SKM-1 (cell line): ENCODE results near the gene LMCD1.
"Not testable (repeated sequence)": the region's sequence is repeated elsewhere in the genome, so short reads cannot be mapped to it uniquely, and the experiment has no call there.

ENCODE experiments used
- DNase-seq: peaks from one replicate; lab custom pipeline; 2025; ENCODE audit not compliant: unreplicated experiment; lab: John Stamatoyannopoulos, UW

LMCD1 gene

DNA sequence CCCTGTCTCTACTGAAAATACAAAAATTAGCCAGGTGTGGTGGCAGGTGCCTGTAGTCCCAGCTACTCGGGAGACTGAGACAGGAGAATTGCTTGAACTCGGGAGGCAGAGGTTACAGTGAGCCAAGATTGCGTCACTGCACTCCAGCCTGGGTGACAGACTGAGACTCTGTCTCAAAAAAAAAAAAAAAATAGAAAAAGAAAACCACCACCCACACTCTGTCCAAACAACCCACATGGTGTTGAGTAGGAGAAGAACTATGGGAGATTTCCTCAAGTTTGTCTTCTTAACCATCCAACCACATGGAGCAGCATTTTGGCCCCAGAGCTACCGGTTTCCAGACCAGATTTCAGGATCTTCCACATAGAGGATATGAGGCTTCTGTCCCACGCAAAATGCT, 78.8 kb downstream of the LMCD1 start:
- DNase-seq: not testable (repeated sequence)

DNA sequence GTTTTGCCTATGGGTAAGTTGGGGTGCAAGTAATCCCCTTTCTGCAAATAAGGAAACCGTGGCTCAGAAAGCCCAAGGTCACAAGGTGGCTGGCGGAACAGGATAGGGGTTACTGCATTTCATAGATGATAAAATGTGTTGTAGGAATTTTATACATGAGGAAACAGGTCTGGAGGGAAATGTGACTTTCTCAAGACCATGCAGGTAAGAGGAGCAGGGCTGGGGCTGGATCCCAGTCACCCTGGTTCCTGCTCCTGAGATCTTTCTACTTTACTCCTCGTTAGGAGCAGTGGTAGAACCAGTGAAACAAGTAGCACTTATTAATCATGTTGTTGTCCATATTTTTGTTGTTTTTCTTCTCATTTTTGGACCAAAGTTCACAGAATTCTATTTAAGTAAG, 79.8 kb downstream of the LMCD1 start:
- DNase-seq: no peak

DNA sequence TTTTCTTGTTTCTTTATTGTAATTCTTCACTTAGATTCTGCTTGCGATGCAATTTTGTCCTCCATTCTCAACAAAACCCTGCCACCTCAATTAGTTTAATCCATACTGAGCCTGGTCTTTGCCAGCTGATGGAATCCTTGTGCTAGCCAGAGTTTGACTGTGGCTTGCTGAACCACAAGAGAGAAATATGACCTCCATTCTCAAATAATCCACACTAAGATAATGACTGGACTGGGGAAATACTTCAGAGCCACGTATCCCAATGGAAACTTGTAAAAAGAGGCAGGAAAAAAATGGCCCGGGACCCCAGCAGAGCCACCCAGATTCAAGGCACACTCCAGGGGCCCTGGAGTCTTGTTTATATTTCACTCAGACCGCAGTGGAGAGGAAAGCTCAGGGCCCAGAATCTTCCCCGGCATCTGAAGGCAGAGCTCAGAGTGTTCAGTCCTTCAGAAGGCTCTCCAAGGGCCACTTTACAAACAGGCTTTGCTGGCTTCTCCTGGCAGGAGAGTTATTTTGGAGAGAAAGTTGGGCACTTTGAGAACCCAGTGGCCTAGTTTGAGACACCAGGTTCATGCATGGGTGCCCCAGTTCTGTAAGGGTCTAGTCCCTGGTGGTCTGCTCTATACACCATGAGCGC, 80.3 kb downstream of the LMCD1 start:
- no peak for DNase-seq

DNA sequence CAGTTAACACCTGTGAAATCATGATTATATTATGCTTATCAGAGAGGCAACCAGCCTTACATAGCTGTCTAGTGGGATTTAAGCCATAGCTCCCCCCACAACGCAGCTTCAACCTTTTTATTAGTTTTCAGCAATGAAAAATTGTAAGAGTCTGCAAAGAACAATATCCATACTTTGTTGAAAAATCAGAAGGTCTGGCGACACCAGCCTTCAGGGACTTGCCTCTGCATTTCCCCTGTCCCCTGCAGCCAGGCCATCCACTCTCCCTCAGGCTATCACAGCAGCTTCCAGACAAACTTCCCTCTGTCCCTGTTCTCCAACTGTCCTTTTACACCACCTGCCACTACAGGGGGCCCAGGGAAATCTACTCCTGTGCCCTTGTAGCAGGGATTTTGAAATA, 83.0 kb downstream of the LMCD1 start:
- no peak for DNase-seq

DNA sequence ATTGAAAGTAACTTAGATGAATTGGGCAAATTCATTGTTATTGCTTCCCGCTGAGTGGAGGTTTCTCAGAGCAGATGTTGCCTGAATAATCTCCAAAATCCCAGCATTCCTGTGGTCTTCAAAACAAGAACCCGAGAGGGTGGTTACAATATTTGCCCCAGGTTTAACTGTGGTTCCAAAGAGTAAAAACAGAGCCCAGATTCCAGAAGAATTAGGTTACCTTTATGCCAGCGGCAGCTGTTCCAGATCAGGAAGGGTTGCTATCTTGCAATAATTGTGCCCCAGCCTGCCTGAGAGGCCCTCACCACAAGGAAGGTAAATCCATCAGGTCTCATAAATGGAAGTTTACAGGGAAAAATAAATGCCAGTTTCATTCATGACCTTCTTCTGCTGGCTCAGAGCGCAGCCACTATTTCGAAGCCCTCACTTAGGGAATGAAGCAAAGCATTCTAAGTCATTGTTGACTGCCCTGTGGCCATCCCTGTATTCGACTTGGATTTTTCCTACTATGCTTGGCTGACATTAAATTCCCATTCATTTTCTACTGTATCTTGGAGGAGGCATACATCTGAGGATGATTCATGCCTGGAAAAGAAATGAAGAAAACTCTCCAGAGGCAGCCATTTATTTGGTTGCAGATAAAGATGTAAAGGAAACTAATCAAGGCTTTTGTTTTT, 88.4 kb downstream of the LMCD1 start:
- DNase-seq: no peak

DNA sequence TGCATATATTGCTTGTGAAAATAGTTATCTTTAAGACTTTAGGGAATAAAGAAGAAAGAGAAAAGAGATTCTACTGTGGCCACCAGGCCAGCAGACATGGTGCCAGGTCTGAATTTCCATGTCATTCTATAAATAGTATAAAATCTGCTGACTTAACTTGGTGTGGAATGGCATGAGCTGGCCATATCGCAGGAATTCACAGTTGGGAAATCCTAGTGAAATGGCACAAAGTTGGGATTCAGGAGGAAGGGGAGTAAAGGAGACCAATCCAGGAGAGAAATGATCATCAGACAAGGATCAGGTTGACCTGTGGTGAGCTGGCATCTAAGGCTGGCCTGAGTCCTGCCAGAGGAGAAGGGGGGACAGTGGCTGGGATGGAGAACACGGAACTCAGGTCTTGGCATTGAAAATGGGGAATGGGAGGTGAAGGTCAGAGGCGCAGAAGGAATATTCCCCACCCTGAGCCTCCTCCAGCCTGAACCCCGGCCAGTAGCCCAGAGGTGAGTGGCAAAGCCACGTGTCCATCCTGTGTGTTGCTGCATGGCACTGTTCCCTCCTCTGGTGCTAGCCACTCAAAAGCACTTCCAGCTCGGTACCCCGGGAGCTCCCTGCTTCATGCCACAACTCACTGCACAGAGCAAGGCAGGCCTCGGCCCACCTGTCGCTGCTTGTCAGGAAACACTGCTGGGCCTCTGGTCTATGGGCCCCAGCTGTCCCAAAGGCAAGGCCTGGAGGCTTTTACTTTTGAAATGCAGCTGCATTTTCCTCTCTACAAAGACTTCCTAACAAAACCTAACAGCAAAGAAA, 91.6 kb downstream of the LMCD1 start:
- DNase-seq: no peak

DNA sequence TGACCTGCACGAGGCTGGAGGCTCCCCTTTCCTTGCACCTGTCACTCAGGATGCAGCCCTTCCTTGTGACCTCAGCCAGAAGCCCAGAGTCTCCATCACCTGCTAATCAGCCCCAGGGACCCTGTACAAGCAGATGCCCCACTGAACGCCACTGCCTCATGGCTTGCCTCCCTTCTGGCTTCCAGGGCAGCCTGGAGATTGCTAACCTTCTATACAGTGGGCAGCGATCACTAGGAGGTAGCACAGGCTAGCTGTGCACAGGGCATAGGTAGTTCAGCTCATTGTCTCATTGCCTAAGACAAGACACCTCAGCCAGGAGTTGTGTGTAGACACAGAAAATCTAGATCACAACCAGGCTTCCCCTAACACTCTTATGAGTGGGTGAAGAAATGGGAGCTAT, 93.6 kb downstream of the LMCD1 start:
- no peak for DNase-seq

DNA sequence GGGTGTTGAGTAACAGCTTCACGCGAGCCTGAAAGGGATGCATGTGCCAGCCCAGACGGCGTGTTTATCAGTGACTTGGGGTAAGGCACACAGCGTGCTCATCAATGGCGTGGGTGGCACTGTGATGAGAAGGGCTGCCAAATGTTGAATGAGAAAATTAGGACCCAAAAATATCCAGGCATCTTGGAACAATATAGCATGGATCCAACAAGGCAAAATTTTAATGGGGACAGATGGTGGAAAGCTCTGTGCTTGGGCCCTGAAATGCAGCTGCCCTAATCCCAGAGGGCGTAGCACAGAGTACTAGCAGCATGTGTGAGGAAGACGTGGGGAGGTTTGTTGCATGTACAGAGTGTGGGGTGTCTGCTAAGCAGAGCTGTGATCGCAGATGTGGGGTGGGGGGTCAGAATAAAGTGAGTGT, 94.1 kb downstream of the LMCD1 start:
- DNase-seq: no peak

DNA sequence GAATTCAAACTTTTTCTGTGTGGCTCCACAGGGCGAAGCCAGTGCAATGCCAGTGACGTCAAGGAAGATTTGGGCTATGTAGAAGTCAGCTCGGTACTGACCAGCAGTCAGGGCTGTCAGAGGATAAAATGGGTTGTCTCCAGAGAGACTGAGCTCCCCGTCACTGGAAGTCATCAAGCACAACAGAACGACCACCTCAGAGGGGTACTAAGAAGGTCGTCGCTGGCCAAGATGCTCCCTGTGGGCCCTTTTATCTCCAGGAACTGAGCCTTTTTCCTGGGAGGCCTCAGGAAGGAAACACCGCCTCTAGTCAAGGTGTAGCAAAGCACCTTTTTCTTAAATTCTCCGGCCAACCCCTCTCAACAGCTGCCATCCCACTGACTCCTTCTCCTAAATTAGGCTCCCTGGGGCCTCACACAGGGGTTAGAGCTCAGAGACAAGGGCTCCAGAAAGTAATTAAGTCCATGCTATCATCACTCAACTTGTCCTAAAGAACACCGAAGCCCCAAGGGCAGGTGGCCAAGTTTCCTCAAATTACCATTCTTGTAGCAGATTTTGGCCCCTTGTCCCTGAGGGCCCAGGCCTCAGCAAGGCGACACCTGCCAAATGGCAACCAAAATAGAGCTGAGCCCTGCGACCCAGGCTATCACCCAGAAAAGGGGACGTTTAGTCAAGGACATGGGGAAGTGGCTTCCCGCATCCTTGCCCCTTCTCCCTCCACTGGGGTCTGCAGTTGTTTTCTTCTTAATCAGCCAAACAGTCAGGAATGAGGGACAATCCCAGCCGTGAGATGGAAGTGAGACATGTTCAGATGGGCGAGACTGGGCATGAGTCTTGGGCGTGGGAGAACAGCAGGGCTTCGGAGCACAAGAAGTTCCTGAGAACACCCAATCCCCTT, 94.9 kb downstream of the LMCD1 start:
- DNase-seq: no peak

DNA sequence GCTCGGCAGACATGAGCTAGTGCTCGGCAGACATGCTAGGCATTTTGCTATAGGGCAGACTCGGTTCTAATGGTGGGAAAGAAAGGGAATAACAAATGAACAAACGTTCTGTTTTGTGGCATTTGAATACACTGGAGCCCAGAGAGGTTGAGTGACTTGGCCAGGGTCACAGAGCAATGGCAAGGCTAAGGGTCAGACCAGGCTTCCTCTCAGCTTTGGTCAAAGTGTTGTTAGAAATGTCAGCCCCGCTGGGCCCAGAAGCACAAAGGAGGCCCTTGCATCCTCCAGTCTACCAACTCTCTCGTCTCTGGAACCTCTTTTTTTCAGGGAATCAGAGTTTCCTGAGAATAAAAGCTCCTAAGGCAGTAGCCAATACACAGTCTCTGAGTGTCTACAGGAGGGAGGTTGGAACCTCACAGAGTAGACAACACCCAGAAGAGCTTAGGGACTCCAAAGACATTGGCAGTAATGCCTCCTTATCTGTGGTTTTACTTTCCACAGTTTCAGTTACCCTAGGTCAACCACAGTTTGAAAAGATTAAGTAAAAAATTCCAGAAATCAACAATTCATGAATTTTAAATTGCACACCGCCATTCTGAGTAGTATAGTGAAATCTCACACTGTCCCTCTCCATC, 95.7 kb downstream of the LMCD1 start:
- no peak for DNase-seq

DNA sequence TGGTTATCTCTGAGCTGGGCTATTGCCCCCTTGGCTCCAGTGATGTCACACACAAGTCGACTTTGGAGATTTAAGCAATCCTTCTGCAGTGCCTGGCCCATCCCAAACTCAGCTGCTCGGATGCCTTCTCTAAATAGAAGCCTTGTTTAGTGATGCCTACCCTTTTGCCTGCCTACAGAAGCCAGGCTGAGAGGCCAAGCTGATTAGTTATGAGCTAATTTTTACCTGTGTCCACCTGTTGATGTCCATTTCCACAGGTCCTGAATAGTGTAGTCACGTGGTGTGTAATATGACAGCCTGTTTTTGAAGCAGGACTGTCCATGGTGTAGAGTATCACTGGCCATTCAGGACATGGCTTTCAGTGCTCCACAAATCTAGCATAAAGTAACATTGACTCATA, 97.5 kb downstream of the LMCD1 start:
- no peak for DNase-seq

DNA sequence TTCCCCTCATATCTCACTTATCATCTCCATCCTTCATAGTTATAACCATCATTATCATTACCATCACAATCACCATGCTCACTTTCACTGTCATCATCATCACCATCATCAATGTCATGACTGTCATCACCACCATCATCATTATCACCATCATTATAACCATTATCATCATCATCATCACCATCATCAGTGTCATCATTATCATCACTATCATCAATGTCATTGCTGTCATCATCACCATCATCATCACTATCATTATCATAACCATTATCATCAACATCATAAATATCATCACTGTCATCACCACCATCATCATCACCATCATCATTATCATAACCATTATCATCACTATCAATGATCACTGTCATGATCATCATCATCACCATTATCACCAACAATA, 98.8 kb downstream of the LMCD1 start:
- no peak for DNase-seq

DNA sequence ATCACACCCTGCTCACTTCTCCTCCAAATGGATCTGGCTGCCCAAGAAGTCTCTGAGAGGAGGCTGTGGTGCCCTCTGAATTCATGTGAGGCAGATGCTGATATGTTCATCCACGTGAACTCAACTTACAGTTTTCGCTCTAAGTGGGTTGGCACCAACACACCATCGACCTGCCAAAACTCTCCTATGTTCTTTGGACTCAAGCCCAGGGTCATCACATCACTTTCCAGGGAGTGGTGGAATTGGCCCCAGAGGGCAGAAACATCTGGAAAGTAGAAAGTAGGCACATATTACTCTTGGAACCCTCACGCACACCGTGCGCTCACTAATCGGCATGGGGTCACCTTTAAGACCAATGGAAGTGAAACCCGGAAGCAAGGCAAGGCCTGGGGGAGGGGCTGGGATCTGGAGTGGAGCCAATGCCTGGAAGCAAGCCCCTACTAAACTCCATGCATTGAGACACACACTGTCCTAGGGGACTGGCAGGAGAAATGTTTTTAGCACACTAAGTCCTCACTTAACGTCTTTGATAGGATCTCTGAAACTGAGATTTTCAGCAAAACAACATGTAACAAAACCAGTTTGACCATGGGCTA, 101.6 kb downstream of the LMCD1 start:
- no peak for DNase-seq

DNA sequence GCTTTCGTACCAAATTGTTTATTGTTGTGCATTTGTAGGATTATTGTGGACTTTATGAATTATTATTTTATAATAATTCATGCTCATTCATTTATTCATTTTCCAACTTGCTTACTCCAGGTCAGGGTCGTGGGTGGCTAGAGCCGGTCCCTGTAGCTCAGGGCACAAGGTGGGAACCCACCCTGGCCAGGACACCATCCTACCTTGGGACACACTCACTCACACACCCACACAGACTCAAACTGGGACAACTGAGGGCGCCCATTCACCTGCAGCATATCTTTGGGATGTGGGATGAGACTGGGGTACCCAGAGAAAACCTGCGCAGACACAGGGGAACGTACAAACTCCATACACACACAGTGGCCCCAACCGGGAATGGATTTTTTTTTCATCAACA, 102.4 kb downstream of the LMCD1 start:
- no peak for DNase-seq

DNA sequence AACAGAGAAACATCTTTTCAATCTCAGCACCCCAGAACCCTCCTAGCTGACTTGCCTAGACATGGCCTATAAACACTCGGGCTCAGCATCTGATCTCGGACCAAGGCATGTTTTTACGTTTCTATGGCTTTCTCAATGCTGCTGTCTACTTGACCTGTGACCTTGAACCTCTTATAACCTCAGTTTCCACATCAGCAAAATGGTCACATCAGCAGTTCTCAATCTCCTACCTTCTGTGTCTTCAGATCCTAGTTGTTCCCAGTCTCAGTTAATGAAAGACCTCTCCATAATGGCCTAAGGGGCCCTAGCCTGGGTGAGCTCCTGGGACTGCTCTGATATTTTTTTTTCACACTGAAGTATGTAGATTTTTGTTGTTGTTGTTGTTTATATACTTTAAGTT, 103.4 kb downstream of the LMCD1 start:
- no peak for DNase-seq

DNA sequence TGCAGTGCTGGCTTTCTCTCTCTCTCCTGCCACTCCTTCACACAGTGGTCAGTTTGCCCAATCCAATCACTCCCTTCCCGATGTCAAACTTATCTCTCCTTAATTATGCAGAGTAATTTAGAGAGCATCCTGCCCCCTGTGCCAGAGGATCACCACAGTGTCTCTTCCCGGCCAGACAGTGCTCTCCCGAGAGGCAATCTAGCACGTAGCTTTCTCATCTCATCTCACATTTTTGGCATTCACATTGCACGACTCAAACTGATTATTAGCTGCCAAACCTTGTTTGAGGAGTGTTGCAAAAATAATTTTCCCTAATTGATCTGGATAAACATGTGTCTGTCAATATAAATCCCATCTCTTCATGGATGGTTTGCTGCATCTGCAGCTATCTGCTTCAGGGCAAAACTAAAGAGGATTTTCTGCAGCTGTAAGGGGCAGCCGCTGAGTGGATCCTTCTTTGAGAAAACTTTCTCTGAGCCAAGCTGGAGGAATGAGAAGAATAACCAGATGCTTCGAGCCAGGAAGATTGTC, 105.1 kb downstream of the LMCD1 start:
- DNase-seq: no peak

DNA sequence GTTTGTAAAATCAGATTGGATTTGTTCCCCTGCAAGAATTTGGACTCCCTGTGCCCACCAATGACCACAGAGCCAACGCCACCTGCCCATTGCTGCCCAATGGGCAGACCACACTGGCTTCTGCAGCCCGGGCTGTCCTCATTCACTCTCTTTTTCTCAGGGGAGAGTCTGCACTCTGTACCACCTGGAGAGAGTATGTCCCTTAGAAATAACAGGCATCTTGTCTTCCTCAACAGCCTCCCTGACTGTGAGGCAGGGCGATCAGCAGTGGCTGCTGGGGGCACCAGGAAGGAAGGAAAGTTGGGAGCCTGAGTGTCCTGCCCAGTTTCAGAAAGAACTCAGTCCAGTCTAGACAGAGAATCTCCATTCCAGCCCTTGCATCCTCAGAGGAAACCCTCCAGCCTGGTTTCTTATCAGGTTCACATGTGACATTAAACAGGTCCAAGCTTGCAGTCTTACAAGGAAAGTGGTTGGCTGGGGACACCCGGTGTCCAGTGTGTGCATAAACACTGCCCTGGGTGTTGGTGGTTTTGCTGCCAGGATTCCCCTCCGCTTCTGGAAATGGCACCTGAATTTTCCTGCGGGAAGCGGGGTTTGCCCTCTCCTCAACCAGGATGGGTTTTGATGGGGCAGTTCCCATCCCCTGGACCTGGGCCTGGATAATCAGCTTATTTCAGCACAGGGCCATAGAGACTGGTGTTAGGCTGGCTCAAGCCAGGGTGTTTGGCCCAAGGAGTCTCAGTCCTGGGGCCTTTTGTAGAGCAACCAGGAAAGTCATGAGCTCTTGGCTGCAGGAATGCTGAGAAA, 105.8 kb downstream of the LMCD1 start:
- DNase-seq: no peak

DNA sequence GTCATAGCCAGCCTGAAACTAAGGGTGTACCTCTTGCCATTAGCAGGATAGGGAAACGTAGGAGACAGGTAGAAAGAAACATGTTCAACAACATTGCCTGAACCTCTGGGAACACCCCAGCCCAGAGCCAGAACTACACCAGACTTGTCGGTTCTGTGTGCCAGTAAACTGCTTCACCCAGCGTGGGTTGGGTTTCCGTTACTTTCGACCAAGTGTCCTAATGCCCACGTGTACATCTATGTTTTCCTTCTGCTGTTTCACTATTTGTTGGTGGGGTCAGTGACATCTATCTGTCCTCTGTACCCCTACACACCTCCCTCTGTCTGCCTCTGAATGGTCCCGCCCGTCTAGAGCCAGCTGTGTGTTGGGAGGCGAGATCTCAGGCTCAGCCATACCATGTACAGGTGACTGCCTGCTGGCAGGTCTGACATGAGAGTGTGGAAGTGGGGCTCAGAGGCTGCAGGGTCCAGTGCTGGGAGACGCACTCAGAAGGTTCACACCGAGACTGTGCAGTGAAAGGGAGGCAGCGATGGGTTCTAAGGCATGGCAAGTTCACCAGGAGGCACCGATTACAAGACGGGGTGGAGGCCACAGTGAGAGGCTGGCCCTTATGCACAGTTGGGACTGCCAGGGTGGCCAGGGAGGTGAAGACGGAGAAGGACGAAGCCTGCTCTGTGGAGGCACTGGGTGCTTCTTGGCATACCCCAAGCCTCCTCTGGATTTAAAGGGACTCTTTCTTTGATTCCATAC, 106.6 kb downstream of the LMCD1 start:
- DNase-seq: no peak
